ENCODE results near the gene ADAMTS8. TPM values are rescaled to one million over a fixed set of nuclear protein-coding genes. Genes with fewer than 3 reads are reported as not detected.

ADAMTS8 gene
- total and polyA plus RNA-seq, 10 of the 15 experiments (the other 5 are each of a cell fraction or from before 2014, with no cell fraction given): not detected

- SMC1A ChIA-PET (ENCODE audit: uncharacterized antibody, unreplicated experiment): no interaction called here
- ATAC-seq: no peak
Observed at GRCh38 chr11:130473056-130473794, 44.8 kb upstream of the ADAMTS8 start.

More at GRCh38 chr11:130473056-130473794, 44.8 kb upstream of the ADAMTS8 start:
- no peak overlapping the region for H3K9ac ChIP-seq (ENCODE audit: control insufficient read depth, insufficient read depth, low read length)
- intact Hi-C loops (cut with micrococcal nuclease; ENCODE audit: unreplicated experiment): no loop called here
- in situ Hi-C loops (cut with MboI): no loop called here
- CTCF ChIA-PET: no interaction called here
- 64% methylated on average over 51 of the region's 52 CpGs for WGBS (ENCODE audit: insufficient coverage, insufficient replicate concordance, low lambda C conversion rate, missing lambda C conversion rate)
- H3K4me2 ChIP-seq (ENCODE audit: control insufficient read depth, insufficient read depth): no peak overlapping the region
- no peaks in the 10 kb centered on the region for H3K9me3 ChIP-seq (replicated peaks; ENCODE audit: control insufficient read depth, insufficient read depth, low read length)
- H4K20me1 ChIP-seq (ENCODE audit: control insufficient read depth, insufficient read depth): no peaks in the 10 kb centered on the region
- no peaks in the 10 kb centered on the region for H3K79me2 ChIP-seq (ENCODE audit: control insufficient read depth, insufficient read depth, low read length)
- no peak overlapping the region for H2AFZ ChIP-seq (ENCODE audit: control insufficient read depth, low read depth, low read length)
- TF ChIP-seq MEF2B (IDR thresholded peaks at IDR 0.05; ENCODE audit: partially characterized antibody, poor library complexity, severe bottlenecking) (no peak), NFXL1 (IDR thresholded peaks at IDR 0.05; ENCODE audit: borderline replicate concordance) (no peak), HCFC1 (IDR thresholded peaks at IDR 0.05; ENCODE audit: low read length) (no peak), FOXM1 (IDR thresholded peaks at IDR 0.05; ENCODE audit: low read depth, low read length) (no peak), SREBF1 (IDR thresholded peaks at IDR 0.05; ENCODE audit: low read length) (no peak), RAD21 (IDR thresholded peaks at IDR 0.05; ENCODE audit: insufficient read depth, low read depth, low read length) (no peak), GATAD2B (conservative IDR thresholded peaks at IDR 0.05; ENCODE audit: low read depth) (no peak), RFX5 (IDR thresholded peaks at IDR 0.05; ENCODE audit: low read depth, low read length) (no peak), BHLHE40 (IDR thresholded peaks at IDR 0.05; ENCODE audit: borderline replicate concordance in 1 of 2, low read depth in 2 of 2, low read length in 1 of 2) (no peak), REST (IDR thresholded peaks at IDR 0.05; ENCODE audit: low read depth, low read length) (no peak), IKZF2 (IDR thresholded peaks at IDR 0.05) (no peak), YBX1 (IDR thresholded peaks at IDR 0.05) (no peak), DPF2 (IDR thresholded peaks at IDR 0.05) (no peak), SUZ12 (IDR thresholded peaks at IDR 0.05; ENCODE audit: unreplicated experiment) (no peak)
- no TSS peak for BruUV-seq (replicated peaks)
- no peak overlapping the region for H3K4me3 ChIP-seq
- 0 out of 4 replicates have a peak, but pooled peaks cover 0 to 2% of the 10 kb centered on the region in 2 experiments for H3K27me3 ChIP-seq (replicated peaks in 1 of 2; ENCODE audit: control insufficient read depth in 2 of 2, insufficient read depth in 2 of 2, low read length in 1 of 2)
- H3K27ac ChIP-seq (ENCODE audit: control insufficient read depth, insufficient read depth): no peak overlapping the region
- DNase-seq (ENCODE audit: low read depth, low spot score): no peak
- no peak for FAIRE-seq
- H3K36me3 ChIP-seq (ENCODE audit: control insufficient read depth in 2 of 2, insufficient read depth in 2 of 2, low read length in 1 of 2): no peaks in the 10 kb centered on the region
- POLR2A ChIA-PET: no interaction called here
- no peaks in the 10 kb centered on the region for H3K4me1 ChIP-seq (ENCODE audit: control insufficient read depth, insufficient read depth, low read length)
- RAD21 ChIA-PET (ENCODE audit: unreplicated experiment): no interaction called here
